Measurements from ENCODE around the gene HDC.

GRCh38 chr15:50277370-50277769 lies 11.8 kb upstream of the HDC start:
- TF ChIP-seq EZH2 (optimal IDR thresholded peaks at IDR 0.05; ENCODE audit: low read depth, low read length) (no peak), CTCF (IDR thresholded peaks at IDR 0.05; ENCODE audit: low read length) (no peak)

Data from MM.1S (cell line).